ENCODE measurements around the gene KCTD17.

The KCTD17 gene

GRCh38 chr22:37017356-37017755 is 34.2 kb upstream of the KCTD17 start:
- Histone ChIP-seq H3K9ac (ENCODE audit: low read length) (no peak overlapping the region), H3K9me2 (ENCODE audit: low read depth, low read length) (no peaks in the 10 kb centered on the region), H3K9me3 (ENCODE audit: low read length) (no peaks in the 10 kb centered on the region), H3K27ac (ENCODE audit: low read depth, low read length, poor library complexity, severe bottlenecking) (no peak overlapping the region), H3K4me2 (ENCODE audit: low read length) (no peak overlapping the region), H3K36me3 (ENCODE audit: insufficient read depth, low read length) (no peaks in the 10 kb centered on the region), H3K79me2 (ENCODE audit: insufficient read depth, low read length) (no peaks in the 10 kb centered on the region), H3K27me3 (ENCODE audit: insufficient read depth, low read length) (no peaks in the 10 kb centered on the region), H3K4me1 (ENCODE audit: insufficient read depth, low read length, severe bottlenecking) (no peaks in the 10 kb centered on the region), H2AFZ (ENCODE audit: low read length) (no peak overlapping the region), H3F3A (ENCODE audit: insufficient read depth, low read length) (no peaks in the 10 kb centered on the region), H3K4me3 (ENCODE audit: low read depth, low read length, poor library complexity, severe bottlenecking) (no peak overlapping the region), H4K20me1 (ENCODE audit: insufficient read depth, low read length) (no peaks in the 10 kb centered on the region)
- TF ChIP-seq EZH2 (IDR thresholded peaks at IDR 0.05; ENCODE audit: borderline replicate concordance, low read length) (no peak), CTCF (IDR thresholded peaks at IDR 0.05; ENCODE audit: low read length) (no peak)

GRCh38 chr22:37018086-37018814 is 33.3 kb upstream of the KCTD17 start:
- H3F3A ChIP-seq (ENCODE audit: insufficient read depth, low read length): no peaks in the 10 kb centered on the region
- no peaks in the 10 kb centered on the region for H4K20me1 ChIP-seq (ENCODE audit: insufficient read depth, low read length)
- H3K9ac ChIP-seq (ENCODE audit: low read length): no peak overlapping the region
- H3K4me2 ChIP-seq (ENCODE audit: low read length): peak overlapping the region; percentile 58; the same call in 1 of the 2 replicates
- no peaks in the 10 kb centered on the region for H3K9me3 ChIP-seq (ENCODE audit: low read length)
- no peaks in the 10 kb centered on the region for H3K79me2 ChIP-seq (ENCODE audit: insufficient read depth, low read length)
- H3K27me3 ChIP-seq (ENCODE audit: insufficient read depth, low read length): no peaks in the 10 kb centered on the region
- H3K4me3 ChIP-seq (ENCODE audit: low read depth, low read length, poor library complexity, severe bottlenecking): no peak overlapping the region
- no peaks in the 10 kb centered on the region for H3K4me1 ChIP-seq (ENCODE audit: insufficient read depth, low read length, severe bottlenecking)
- no peak for TF ChIP-seq CTCF (IDR thresholded peaks at IDR 0.05; ENCODE audit: low read length)
- H3K36me3 ChIP-seq (ENCODE audit: insufficient read depth, low read length): no peaks in the 10 kb centered on the region
- H3K27ac ChIP-seq (ENCODE audit: low read depth, low read length, poor library complexity, severe bottlenecking): no peak overlapping the region
- no peak overlapping the region for H2AFZ ChIP-seq (ENCODE audit: low read length)
- no peaks in the 10 kb centered on the region for H3K9me2 ChIP-seq (ENCODE audit: low read depth, low read length)

- H3K9me2 ChIP-seq (ENCODE audit: low read depth, low read length): no peaks in the 10 kb centered on the region
- no peaks in the 10 kb centered on the region for H3K79me2 ChIP-seq (ENCODE audit: insufficient read depth, low read length)
- TF ChIP-seq EZH2 (IDR thresholded peaks at IDR 0.05; ENCODE audit: borderline replicate concordance, low read length) (no peak), CTCF (IDR thresholded peaks at IDR 0.05; ENCODE audit: low read length) (no peak)
- peak overlapping the region; percentile 50 for H3K4me3 ChIP-seq (ENCODE audit: low read depth, low read length, poor library complexity, severe bottlenecking)
- no peak overlapping the region for H3K27ac ChIP-seq (ENCODE audit: low read depth, low read length, poor library complexity, severe bottlenecking)
- no peaks in the 10 kb centered on the region for H3K36me3 ChIP-seq (ENCODE audit: insufficient read depth, low read length)
- H2AFZ ChIP-seq (ENCODE audit: low read length): no peak overlapping the region
- H3K4me1 ChIP-seq (ENCODE audit: insufficient read depth, low read length, severe bottlenecking): no peaks in the 10 kb centered on the region
- H4K20me1 ChIP-seq (ENCODE audit: insufficient read depth, low read length): no peaks in the 10 kb centered on the region
- no peaks in the 10 kb centered on the region for H3K27me3 ChIP-seq (ENCODE audit: insufficient read depth, low read length)
- no peak overlapping the region; the same call in 1 of the 2 replicates for H3K9ac ChIP-seq (ENCODE audit: low read length)
- peak overlapping the region; percentile 58 for H3K4me2 ChIP-seq (ENCODE audit: low read length)
- no peaks in the 10 kb centered on the region for H3K9me3 ChIP-seq (ENCODE audit: low read length)
- H3F3A ChIP-seq (ENCODE audit: insufficient read depth, low read length): no peaks in the 10 kb centered on the region
Observed at GRCh38 chr22:37018815-37019308, 32.7 kb upstream of the KCTD17 start.
